ENCODE data around the gene KCNS1.
A peak's percentile ranks its signal among the peaks of the same experiment; 100 is the strongest.

The KCNS1 gene

GRCh38 chr20:45049904-45050471, 50.9 kb downstream of the KCNS1 start:
- Histone ChIP-seq H3K4me3 (ENCODE audit: low read depth in 1 of 2, low read length in 1 of 2) (no peak overlapping the region), H3K4me1 (ENCODE audit: control insufficient read depth in 1 of 2, insufficient read depth in 1 of 2, low read depth in 1 of 2, low read length in 1 of 2) (peaks cover 0 to 5% of the 10 kb centered on the region in 2 experiments), H3K36me3 (peaks cover 60% of the 10 kb centered on the region), H3K27me3 (no peaks in the 10 kb centered on the region), H3K9me3 (no peaks in the 10 kb centered on the region), H3K27ac (peak overlapping the region; percentile 37)
- no peak for TF ChIP-seq CTCF (IDR thresholded peaks at IDR 0.05)

GRCh38 chr20:45049438-45049837, 51.5 kb downstream of the KCNS1 start:
- peaks cover 2 to 9% of the 10 kb centered on the region in 2 experiments for H3K4me1 ChIP-seq (ENCODE audit: control insufficient read depth in 1 of 2, insufficient read depth in 1 of 2, low read depth in 1 of 2, low read length in 1 of 2)
- H3K4me3 ChIP-seq (ENCODE audit: low read depth in 1 of 2, low read length in 1 of 2) = no peak overlapping the region
- no peak for TF ChIP-seq CTCF (IDR thresholded peaks at IDR 0.05)
- no peaks in the 10 kb centered on the region for H3K27me3 ChIP-seq
- H3K36me3 ChIP-seq = peaks cover 55% of the 10 kb centered on the region
- no peaks in the 10 kb centered on the region for H3K9me3 ChIP-seq
- peak overlapping the region; percentile 37 for H3K27ac ChIP-seq

DNA sequence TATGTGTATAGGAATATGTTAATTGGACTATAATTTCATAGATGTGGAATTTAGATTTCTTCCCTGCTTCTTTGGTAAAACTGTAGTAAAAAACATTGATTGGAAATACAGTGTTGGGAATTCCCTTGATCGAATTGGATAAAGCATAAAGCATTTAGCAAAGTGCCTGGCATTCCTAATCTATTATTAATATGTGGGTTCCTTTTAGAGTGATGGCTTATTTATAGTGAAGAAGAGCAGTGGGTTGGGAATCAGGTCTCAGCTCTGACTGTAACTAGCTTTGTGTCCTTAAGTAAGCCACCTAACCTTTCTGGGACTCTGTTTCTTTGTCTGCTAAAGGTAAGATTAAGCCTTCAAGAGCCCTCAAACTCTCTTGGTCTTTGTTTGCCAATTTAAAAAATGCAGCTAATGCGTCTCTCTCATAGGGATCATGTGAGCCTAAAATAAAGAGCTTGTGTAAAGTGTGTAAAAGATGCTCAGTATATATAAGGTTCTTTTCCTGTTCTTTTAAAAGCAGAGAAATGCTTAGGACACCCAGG, 53.3 kb downstream of the KCNS1 start:
- peaks cover 50% of the 10 kb centered on the region for H3K36me3 ChIP-seq
- TF ChIP-seq CTCF (IDR thresholded peaks at IDR 0.05) = no peak
- no peak overlapping the region for H3K27ac ChIP-seq
- no peaks in the 10 kb centered on the region for H3K27me3 ChIP-seq
- H3K4me3 ChIP-seq (ENCODE audit: low read depth in 1 of 2, low read length in 1 of 2) = no peak overlapping the region
- H3K4me1 ChIP-seq (ENCODE audit: control insufficient read depth in 1 of 2, insufficient read depth in 1 of 2, low read depth in 1 of 2, low read length in 1 of 2) = peaks cover 8 to 17% of the 10 kb centered on the region in 2 experiments
- H3K9me3 ChIP-seq = no peaks in the 10 kb centered on the region

DNA sequence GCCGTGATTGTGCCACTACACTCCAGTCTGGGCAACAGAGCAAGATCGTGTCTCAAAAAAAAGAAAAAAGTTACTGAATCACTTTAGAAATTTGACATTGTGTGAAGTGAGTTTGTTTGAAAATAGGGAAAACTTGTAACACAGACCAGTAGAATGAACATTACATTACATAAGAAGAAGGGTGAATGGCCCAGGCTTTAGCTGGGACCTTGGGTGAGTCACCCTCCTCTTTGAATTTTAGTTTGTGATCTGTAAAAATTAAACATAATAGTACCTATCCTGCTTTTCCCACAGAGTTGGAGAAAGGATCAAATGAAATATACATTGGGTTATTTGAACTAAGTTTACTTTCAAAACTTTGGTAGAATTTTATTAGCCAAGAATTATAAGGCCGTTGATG, 56.3 kb downstream of the KCNS1 start:
- Histone ChIP-seq H3K9me3 (no peaks in the 10 kb centered on the region), H3K4me1 (ENCODE audit: control insufficient read depth in 1 of 2, insufficient read depth in 1 of 2, low read depth in 1 of 2, low read length in 1 of 2) (peaks cover 36 to 47% of the 10 kb centered on the region in 2 experiments), H3K27ac (no peak overlapping the region), H3K36me3 (peaks cover 49% of the 10 kb centered on the region), H3K27me3 (no peaks in the 10 kb centered on the region), H3K4me3 (ENCODE audit: low read depth in 1 of 2, low read length in 1 of 2) (no peak overlapping the region)
- TF ChIP-seq CTCF (IDR thresholded peaks at IDR 0.05) = no peak

DNA sequence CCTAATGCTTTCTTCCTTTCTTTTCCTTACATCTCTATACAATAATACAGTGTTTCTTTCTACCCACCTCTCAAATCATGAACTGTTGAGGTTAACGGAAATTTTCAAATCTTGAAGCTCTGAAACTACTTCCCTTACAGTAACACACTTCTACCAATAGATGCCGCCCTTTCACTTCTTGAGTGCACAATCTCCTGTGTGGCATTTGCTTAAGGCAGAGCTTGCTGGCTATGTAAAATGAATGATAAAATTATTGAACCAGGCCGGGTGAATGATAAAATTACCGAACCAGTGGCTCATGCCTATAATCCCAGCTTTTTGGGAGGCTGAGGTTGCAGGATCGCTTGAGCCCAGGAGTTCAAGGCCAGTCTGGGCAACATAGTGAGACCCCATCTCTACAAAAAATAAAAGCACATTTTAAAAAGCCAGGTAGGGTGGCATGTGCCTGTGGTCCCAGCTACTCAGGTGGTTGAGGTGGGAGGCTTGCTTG, 56.8 kb downstream of the KCNS1 start:
- H3K9me3 ChIP-seq = no peaks in the 10 kb centered on the region
- peak; percentile 69 for TF ChIP-seq CTCF (IDR thresholded peaks at IDR 0.05)
- peaks cover 40 to 52% of the 10 kb centered on the region in 2 experiments for H3K4me1 ChIP-seq (ENCODE audit: control insufficient read depth in 1 of 2, insufficient read depth in 1 of 2, low read depth in 1 of 2, low read length in 1 of 2)
- H3K27ac ChIP-seq = peak overlapping the region; percentile 28
- no peaks in the 10 kb centered on the region for H3K27me3 ChIP-seq
- peaks cover 44% of the 10 kb centered on the region for H3K36me3 ChIP-seq
- no peak overlapping the region for H3K4me3 ChIP-seq (ENCODE audit: low read depth in 1 of 2, low read length in 1 of 2)

Data from neutrophil (primary cell).